Naive thymus-derived CD4-positive, alpha-beta T cell (primary cell): ENCODE results near the gene ZMAT3. TPM values are rescaled to one million over a fixed set of nuclear protein-coding genes. Genes with fewer than 3 reads are reported as not detected.

Experiments
- ATAC-seq: fragments of 150-1000 bp; cut with Tn5 transposase; 2 replicates; pipeline ENCODE4 v1.10.0; 2021; ENCODE audit warnings: mild to moderate bottlenecking, moderate library complexity
- CTCF ChIA-PET: fragments of 350-600 bp; sonication (Branson Sonifier 250); formaldehyde crosslinking; loops from one replicate; lab custom pipeline; 2021; ENCODE audit warnings: antibody characterized with exemption; lab: Charles Lee
- POLR2A ChIA-PET: fragments of 350-600 bp; sonication (Branson Sonifier 250); formaldehyde crosslinking; loops from one replicate; lab custom pipeline; 2021; ENCODE audit warnings: antibody characterized with exemption, inconsistent platforms; lab: Charles Lee
- DNase-seq, 9 donors: peaks; one replicate each; pipeline versions ENCODE4 v3.0.0 to v3.0.0-alpha.2; 2020 to 2022; ENCODE audit warnings: mixed read lengths in 1 of 9
- H3K27ac ChIP-seq: one replicate; pipeline ENCODE4 v1.7.0; 2013; ENCODE audit warnings: mild to moderate bottlenecking, low read depth, low read length, moderate library complexity
- H3K27me3 ChIP-seq, 2 donors: one replicate each; pipeline ENCODE4 v1.7.0; 2013; ENCODE audit warnings: low read length in 2 of 2, mild to moderate bottlenecking in 2 of 2, moderate library complexity in 2 of 2; ENCODE audit not compliant: control insufficient read depth in 2 of 2, insufficient read depth in 2 of 2
- H3K36me3 ChIP-seq, 3 experiments: 1 replicate in 2 of 3; 2 replicates in 1 of 3; pipeline ENCODE4 v1.7.0; 2013; ENCODE audit warnings: low read length in 3 of 3, mild to moderate bottlenecking in 3 of 3, moderate library complexity in 1 of 3; ENCODE audit not compliant: insufficient read depth in 3 of 3, control insufficient read depth in 2 of 3
- H3K4me1 ChIP-seq, 2 donors: one replicate each; pipeline ENCODE4 v1.7.0; 2013; ENCODE audit warnings: low read length in 2 of 2, mild to moderate bottlenecking in 2 of 2, moderate library complexity in 1 of 2; ENCODE audit not compliant: control insufficient read depth in 2 of 2, insufficient read depth in 2 of 2
- H3K4me3 ChIP-seq: 2 replicates; pipeline ENCODE4 v1.7.0; 2013; ENCODE audit warnings: mild to moderate bottlenecking, low read length
- H3K9me3 ChIP-seq, 3 experiments: 1 replicate in 2 of 3; 2 replicates in 1 of 3; pipeline ENCODE4 v1.7.0; 2013; ENCODE audit warnings: low read length in 3 of 3; ENCODE audit not compliant: control insufficient read depth in 2 of 3
- H3K27ac Mint-ChIP-seq, 9 donors: one replicate each; pipeline ENCODE4 v1.8.0; 2020 to 2022; ENCODE audit warnings: mixed read lengths in 9 of 9, mild to moderate bottlenecking in 8 of 9, moderate library complexity in 5 of 9, inconsistent platforms in 2 of 9
- H3K27me3 Mint-ChIP-seq, 5 donors: one replicate each; pipeline ENCODE4 v1.8.0; 2021 to 2022; ENCODE audit warnings: mixed read lengths in 5 of 5, mild to moderate bottlenecking in 1 of 5
- H3K36me3 Mint-ChIP-seq, 5 donors: one replicate each; pipeline ENCODE4 v1.8.0; 2020 to 2022; ENCODE audit warnings: mixed read lengths in 5 of 5, mild to moderate bottlenecking in 3 of 5, inconsistent platforms in 1 of 5
- H3K4me1 Mint-ChIP-seq, 7 donors: one replicate each; pipeline ENCODE4 v1.8.0; 2020 to 2022; ENCODE audit warnings: mixed read lengths in 7 of 7, mild to moderate bottlenecking in 3 of 7, inconsistent platforms in 1 of 7
- H3K4me3 Mint-ChIP-seq, 10 donors: one replicate each; pipeline ENCODE4 v1.8.0; 2020 to 2022; ENCODE audit warnings: mild to moderate bottlenecking in 10 of 10, mixed read lengths in 10 of 10, moderate library complexity in 6 of 10, inconsistent platforms in 2 of 10
- H3K9me3 Mint-ChIP-seq, 11 donors: one replicate each; pipeline ENCODE4 v1.8.0; 2020 to 2022; ENCODE audit warnings: mixed read lengths in 11 of 11, mild to moderate bottlenecking in 4 of 11, inconsistent platforms in 1 of 11, moderate library complexity in 1 of 11
- intact Hi-C, 2 donors: fragments of 100-400 bp; cut with micrococcal nuclease; formaldehyde crosslinking; loops; one replicate each; pipeline ENCODE4 v1.15.1; 2023
- polyA plus RNA-seq, 2 donors: library from polyadenylated mRNA; unstranded; fragments of 300-500 nt; fragmentation: Illumina TruSeq; gene quantifications; one replicate each; pipeline ENCODE4 v1.2.3, GENCODE V29; 2021
- total RNA-seq, 6 experiments: library from RNA in 5 of 6; stranded (reverse) in 5 of 6; gene quantifications; 1 replicate in 5 of 6; 2 replicates in 1 of 6; pipeline ENCODE4 v1.2.3 and lab custom pipeline; 2021 to 2026

ZMAT3 gene
- total and polyA plus RNA-seq, 7 experiments from 2014 or later = 16.7 to 26.0 (median 21.7) TPM

DNA sequence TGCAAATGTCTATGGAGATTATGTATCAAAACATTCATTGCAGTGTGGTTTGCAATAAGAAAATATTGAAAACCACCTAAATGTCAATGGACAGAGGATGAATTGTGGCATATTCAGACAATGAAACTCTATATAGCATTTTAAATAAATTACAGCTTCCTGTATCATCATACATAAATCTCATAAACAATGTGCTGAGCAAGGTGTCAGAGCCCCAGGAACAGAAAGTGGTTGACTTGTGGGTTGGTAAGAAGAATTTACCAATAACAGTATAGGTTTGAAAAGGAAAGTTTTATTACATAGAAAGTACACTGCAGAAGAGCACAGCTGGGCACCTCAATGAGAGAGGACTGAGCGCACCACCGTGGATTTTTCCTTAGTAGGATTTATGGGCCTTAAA is 75.2 kb downstream of the ZMAT3 start:
- ChIA-PET CTCF (no interaction called here), POLR2A (no interaction called here)
- H3K9me3 Mint-ChIP-seq = peaks cover 0 to 7% (median 5%) of the 10 kb centered on the region in 11 donors
- Histone ChIP-seq H3K36me3 (no peaks in the 10 kb centered on the region), H3K27ac (no peak overlapping the region), H3K4me3 (no peak overlapping the region), H3K4me1 (no peaks in the 10 kb centered on the region), H3K9me3 (no peaks in the 10 kb centered on the region), H3K27me3 (no peaks in the 10 kb centered on the region)
- DNase-seq = no peak
- no peak overlapping the region for H3K27ac Mint-ChIP-seq
- no peak overlapping the region for H3K4me3 Mint-ChIP-seq
- ATAC-seq = no peak
- H3K36me3 Mint-ChIP-seq = peaks cover 11 to 68% (median 51%) of the 10 kb centered on the region in 5 donors
- H3K4me1 Mint-ChIP-seq = peaks cover 0 to 14% (median 0%) of the 10 kb centered on the region in 7 donors
- no peaks in the 10 kb centered on the region for H3K27me3 Mint-ChIP-seq
- intact Hi-C loops = no loop called here

DNA sequence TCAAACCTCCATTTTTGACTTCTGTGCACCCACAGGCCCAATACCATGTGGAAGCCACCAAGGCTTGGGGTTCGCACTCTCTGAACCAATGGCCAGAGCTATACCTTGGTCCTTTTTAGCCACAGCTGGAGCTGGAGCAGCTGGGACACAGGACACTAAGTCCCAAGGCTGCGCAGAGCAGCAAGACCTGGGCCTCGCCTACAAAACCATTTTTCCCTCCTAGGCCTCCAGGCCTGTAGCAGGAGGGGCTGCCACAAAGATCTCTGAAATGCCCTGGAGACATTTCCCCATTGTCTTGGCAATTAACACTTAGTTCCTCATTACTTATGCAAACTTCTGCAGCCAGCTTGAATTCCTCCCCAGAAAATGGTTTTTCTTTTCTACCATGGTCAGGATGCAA is 81.3 kb downstream of the ZMAT3 start:
- no peak for ATAC-seq
- no peaks in the 10 kb centered on the region for H3K27me3 ChIP-seq
- H3K4me3 Mint-ChIP-seq = no peak overlapping the region

DNA sequence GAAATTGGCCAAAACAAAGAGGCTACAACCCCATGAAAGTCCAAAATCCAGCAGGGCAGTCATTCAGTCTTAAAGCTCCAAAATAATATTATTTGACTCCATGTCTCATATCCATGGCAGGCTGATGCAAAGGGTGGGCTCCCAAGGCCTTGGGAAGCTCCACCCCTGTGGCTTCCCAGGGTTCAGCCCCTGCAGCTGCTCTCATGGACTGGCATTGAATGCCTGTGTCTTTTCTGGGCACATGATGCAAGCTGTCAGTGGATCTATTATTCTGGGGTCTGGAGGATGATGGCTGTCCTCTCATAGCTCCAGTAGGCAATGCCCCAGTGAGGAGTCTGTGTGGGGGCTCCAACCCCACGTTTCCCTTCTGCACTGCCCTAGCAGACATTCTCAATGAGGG is 81.8 kb downstream of the ZMAT3 start:
- intact Hi-C loops = no loop called here
- no peak overlapping the region for H3K4me3 Mint-ChIP-seq
- Histone ChIP-seq H3K4me1 (no peaks in the 10 kb centered on the region), H3K27me3 (no peaks in the 10 kb centered on the region), H3K4me3 (no peak overlapping the region), H3K9me3 (peaks cover 6 to 37% (median 6%) of the 10 kb centered on the region in 3 experiments), H3K27ac (no peak overlapping the region), H3K36me3 (no peaks in the 10 kb centered on the region)
- ChIA-PET POLR2A (no interaction called here), CTCF (no interaction called here)
- ATAC-seq (no peak), DNase-seq (no peak)
- H3K4me1 Mint-ChIP-seq = peaks cover 0 to under 1% (median 0%) of the 10 kb centered on the region in 7 donors
- no peaks in the 10 kb centered on the region for H3K27me3 Mint-ChIP-seq
- H3K27ac Mint-ChIP-seq = no peak overlapping the region
- H3K36me3 Mint-ChIP-seq = peaks cover 22 to 93% (median 79%) of the 10 kb centered on the region in 5 donors
- peaks cover 20 to 73% (median 44%) of the 10 kb centered on the region in 11 donors for H3K9me3 Mint-ChIP-seq

More for the DNA sequence above, 81.3 kb downstream of the ZMAT3 start:
- Mint-ChIP-seq H3K9me3 (peaks cover 20 to 68% (median 41%) of the 10 kb centered on the region in 11 donors), H3K27me3 (no peaks in the 10 kb centered on the region), H3K27ac (peak overlapping the region in 1 of 9 donors; percentile 9), H3K4me1 (peaks cover 0 to 2% (median 0%) of the 10 kb centered on the region in 7 donors), H3K36me3 (peaks cover 22 to 93% (median 78%) of the 10 kb centered on the region in 5 donors)
- H3K27ac ChIP-seq = no peak overlapping the region
- no peaks in the 10 kb centered on the region for H3K4me1 ChIP-seq
- no peak overlapping the region for H3K4me3 ChIP-seq
- intact Hi-C loops = no loop called here
- peaks cover 6 to 37% (median 6%) of the 10 kb centered on the region in 3 experiments for H3K9me3 ChIP-seq
- CTCF ChIA-PET = no interaction called here
- no peaks in the 10 kb centered on the region for H3K36me3 ChIP-seq
- DNase-seq = no peak
- POLR2A ChIA-PET = no interaction called here

DNA sequence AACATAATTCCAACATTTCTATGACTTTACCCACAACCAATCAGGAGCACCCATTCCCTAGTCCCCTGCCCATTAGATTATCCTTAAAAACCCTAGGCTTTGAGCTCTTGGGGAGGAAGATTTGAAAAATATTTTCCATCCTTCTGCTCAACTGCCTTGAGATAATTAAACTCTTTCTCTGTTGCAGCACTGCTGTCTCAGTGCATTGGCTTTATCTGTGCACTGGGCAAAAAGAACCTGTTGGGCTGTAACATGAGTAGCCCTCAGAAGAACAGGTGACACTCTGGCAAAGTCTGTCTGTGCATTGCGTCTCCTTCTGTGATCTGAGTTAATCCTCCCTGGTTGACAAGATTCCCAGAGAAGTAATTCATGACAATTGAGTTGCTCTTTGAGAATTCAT is 83.9 kb downstream of the ZMAT3 start:
- Histone ChIP-seq H3K4me1 (no peaks in the 10 kb centered on the region), H3K4me3 (no peak overlapping the region), H3K9me3 (peaks cover 6 to 37% (median 6%) of the 10 kb centered on the region in 3 experiments), H3K27me3 (no peaks in the 10 kb centered on the region), H3K27ac (no peak overlapping the region), H3K36me3 (no peaks in the 10 kb centered on the region)
- Mint-ChIP-seq H3K36me3 (peaks cover 26 to 85% (median 62%) of the 10 kb centered on the region in 5 donors), H3K4me3 (no peak overlapping the region), H3K9me3 (peaks cover 20 to 85% (median 44%) of the 10 kb centered on the region in 11 donors), H3K27ac (no peak overlapping the region), H3K4me1 (peaks cover 0 to 3% (median 0%) of the 10 kb centered on the region in 7 donors), H3K27me3 (no peaks in the 10 kb centered on the region)
- ChIA-PET CTCF (interaction anchor here (0.6 kb wide), 1 partner anchor 222 kb away, joined by 3 read pairs; no protein-coding TSS in a partner anchor), POLR2A (no interaction called here)
- ATAC-seq (no peak), DNase-seq (no peak)
- intact Hi-C loops = no loop called here

DNA sequence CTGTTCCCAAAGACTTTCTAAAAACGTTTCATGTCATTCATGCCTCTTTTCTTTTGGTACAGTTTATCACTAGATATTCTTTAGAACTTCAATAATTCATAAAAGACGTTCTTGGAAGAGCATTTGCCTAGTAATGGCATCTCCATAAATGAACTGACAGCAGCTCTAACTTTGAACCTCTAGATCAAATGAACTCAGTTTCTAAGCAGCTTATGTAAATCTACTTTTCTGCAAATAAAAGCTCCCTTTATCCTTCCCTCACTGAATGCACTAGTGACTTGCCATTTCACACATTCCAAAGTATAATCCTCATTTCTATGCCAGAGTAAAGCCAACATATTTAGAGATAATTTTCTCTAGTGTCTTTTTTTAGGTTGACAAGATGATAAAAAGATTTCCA is 85.2 kb downstream of the ZMAT3 start:
- peaks cover 0 to 3% (median 0%) of the 10 kb centered on the region in 7 donors for H3K4me1 Mint-ChIP-seq
- ChIA-PET CTCF (no interaction called here), POLR2A (no interaction called here)
- H3K27ac Mint-ChIP-seq = no peak overlapping the region
- peaks cover 6 to 37% (median 6%) of the 10 kb centered on the region in 3 experiments for H3K9me3 ChIP-seq
- H3K27me3 Mint-ChIP-seq = no peaks in the 10 kb centered on the region
- H3K36me3 Mint-ChIP-seq = peaks cover 26 to 82% (median 55%) of the 10 kb centered on the region in 5 donors
- H3K36me3 ChIP-seq = no peaks in the 10 kb centered on the region
- intact Hi-C loops = no loop called here
- H3K9me3 Mint-ChIP-seq = peaks cover 20 to 87% (median 39%) of the 10 kb centered on the region in 11 donors
- H3K4me1 ChIP-seq = no peaks in the 10 kb centered on the region
- DNase-seq = no peak
- no peaks in the 10 kb centered on the region for H3K27me3 ChIP-seq
- no peak overlapping the region for H3K4me3 ChIP-seq
- no peak for ATAC-seq
- no peak overlapping the region for H3K4me3 Mint-ChIP-seq
- H3K27ac ChIP-seq = no peak overlapping the region

DNA sequence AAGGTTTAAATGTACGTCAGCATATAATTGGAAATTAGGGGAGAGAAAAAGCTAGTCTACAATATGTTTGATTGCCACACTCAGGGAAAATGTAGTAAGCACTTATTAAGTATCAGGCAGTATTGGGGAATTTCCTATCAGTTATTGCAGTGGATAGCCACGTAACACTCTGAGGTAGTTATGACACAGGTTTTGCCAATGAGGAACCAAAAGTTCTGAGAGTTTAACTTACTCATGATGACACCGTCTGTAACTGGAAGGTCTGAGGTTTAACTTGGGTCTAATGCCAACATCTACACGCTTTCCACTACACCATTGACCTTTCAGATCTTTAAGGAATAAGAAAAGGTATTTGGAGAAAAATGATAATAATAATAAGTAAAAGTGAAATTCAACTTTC is 89.5 kb downstream of the ZMAT3 start:
- DNase-seq (no peak), ATAC-seq (no peak)
- Histone ChIP-seq H3K4me3 (no peak overlapping the region), H3K27me3 (no peaks in the 10 kb centered on the region), H3K9me3 (peaks cover 0 to 1% (median 0%) of the 10 kb centered on the region in 3 experiments), H3K4me1 (no peaks in the 10 kb centered on the region), H3K27ac (no peak overlapping the region), H3K36me3 (no peaks in the 10 kb centered on the region)
- Mint-ChIP-seq H3K27ac (no peak overlapping the region), H3K36me3 (peaks cover 4 to 47% (median 23%) of the 10 kb centered on the region in 5 donors), H3K9me3 (peaks cover 0 to 49% (median 19%) of the 10 kb centered on the region in 11 donors), H3K27me3 (peaks cover 0 to 2% (median 0%) of the 10 kb centered on the region in 5 donors), H3K4me3 (no peak overlapping the region), H3K4me1 (peaks cover 0 to 3% (median 0%) of the 10 kb centered on the region in 7 donors)
- CTCF ChIA-PET = no interaction called here
- POLR2A ChIA-PET = no interaction called here
- intact Hi-C loops = no loop called here

DNA sequence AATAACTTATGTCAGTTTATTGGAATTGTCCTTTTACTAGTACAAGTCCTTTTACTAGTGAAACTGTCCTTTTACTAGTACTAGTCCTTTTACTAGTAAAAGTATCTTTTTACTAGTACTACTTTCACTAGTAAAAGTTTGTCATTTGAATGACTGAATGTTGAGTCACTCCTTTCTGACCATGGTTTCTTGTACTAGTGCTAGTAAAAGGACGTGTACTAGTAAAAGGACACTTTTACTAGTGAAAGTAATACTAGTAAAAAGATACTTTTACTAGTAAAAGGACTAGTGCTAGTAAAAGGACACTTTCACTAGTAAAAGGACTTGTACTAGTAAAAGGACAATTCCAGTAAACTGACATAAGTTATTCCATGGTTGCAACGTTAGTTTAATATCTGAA is 96.3 kb downstream of the ZMAT3 start:
- Histone ChIP-seq H3K9me3 (no peaks in the 10 kb centered on the region), H3K27ac (no peak overlapping the region), H3K27me3 (no peaks in the 10 kb centered on the region), H3K4me1 (no peaks in the 10 kb centered on the region), H3K36me3 (no peaks in the 10 kb centered on the region), H3K4me3 (no peak overlapping the region)
- intact Hi-C loops = no loop called here
- ChIA-PET POLR2A (no interaction called here), CTCF (interaction anchor here (0.6 kb wide), 1 partner anchor 132 kb away, joined by 3 read pairs; no protein-coding TSS in a partner anchor)
- Mint-ChIP-seq H3K4me1 (no peaks in the 10 kb centered on the region), H3K27ac (no peak overlapping the region), H3K27me3 (peaks cover 0 to 2% (median 0%) of the 10 kb centered on the region in 5 donors), H3K9me3 (peaks cover 3 to 23% (median 10%) of the 10 kb centered on the region in 11 donors), H3K36me3 (peaks cover 0 to 20% (median 13%) of the 10 kb centered on the region in 5 donors), H3K4me3 (no peak overlapping the region)
- no peak for ATAC-seq
- DNase-seq = no peak
